ENCODE data around the gene ANG. TPM values are rescaled to one million over a fixed set of nuclear protein-coding genes. Genes with fewer than 3 reads are reported as not detected.

Gene ANG
- total and polyA plus RNA-seq, 2 of the 8 experiments (the other 6 are each of a cell fraction or from before 2014, with no cell fraction given) = 2.2 to 4.6 TPM

- TF ChIP-seq PHF8 (conservative IDR thresholded peaks at IDR 0.05; ENCODE audit: low read depth, low read length) (no peak), ATF3 (IDR thresholded peaks at IDR 0.05; ENCODE audit: insufficient read depth, low read depth, low read length) (no peak), SIN3A (conservative IDR thresholded peaks at IDR 0.05 in 1 of 2, IDR thresholded peaks at IDR 0.05 in 1 of 2; ENCODE audit: low read depth in 1 of 2, low read length in 2 of 2) (peak; percentile 52 to 69; a peak in 1 of 4 replicates), BRCA1 (IDR thresholded peaks at IDR 0.05; ENCODE audit: low read depth, low read length) (no peak), TAF1 (IDR thresholded peaks at IDR 0.05; ENCODE audit: low read depth, low read length) (0 out of 2 replicates have a peak, but pooled peaks have one; percentile 10), CREB1 (IDR thresholded peaks at IDR 0.05) (no peak), TEAD4 (IDR thresholded peaks at IDR 0.05; ENCODE audit: low read depth, low read length) (no peak), ZNF274 (IDR thresholded peaks at IDR 0.05; ENCODE audit: borderline replicate concordance, extremely low read depth, low read length) (no peak), RXRA (IDR thresholded peaks at IDR 0.05; ENCODE audit: insufficient read depth, low read depth, low read length) (no peak), HDAC2 (IDR thresholded peaks at IDR 0.05; ENCODE audit: borderline replicate concordance in 1 of 2, low read depth in 2 of 2, low read length in 2 of 2) (no peak; a peak in 1 of 4 replicates)
Observed at GRCh38 chr14:20683125-20683890, 5.3 kb upstream of the ANG start (continued).
